Central memory CD8-positive, alpha-beta T cell (primary cell): Measurements from ENCODE around the gene FZD2.

Experiments used
- ATAC-seq: fragments of 150-1000 bp; cut with Tn5 transposase; replicated peaks from 2 replicates; pipeline ENCODE4 v1.10.0; 2022; ENCODE audit warnings: mild to moderate bottlenecking, moderate FRiP score, moderate number of reproducible peaks; ENCODE audit not compliant: poor library complexity, severe bottlenecking; ENCODE audit errors: extremely low read depth
- DNase-seq, 2 donors: peaks; one replicate each; pipeline ENCODE4 v3.0.0; 2021; ENCODE audit warnings: low spot score in 2 of 2
- H3K27ac Mint-ChIP-seq: one replicate; pipeline ENCODE4 v1.8.0; 2022; ENCODE audit warnings: low read depth, mild to moderate bottlenecking, moderate library complexity, mixed read lengths
- H3K27me3 Mint-ChIP-seq: one replicate; pipeline ENCODE4 v1.8.0; 2022; ENCODE audit warnings: mixed read lengths
- H3K36me3 Mint-ChIP-seq: one replicate; pipeline ENCODE4 v1.8.0; 2022; ENCODE audit warnings: mild to moderate bottlenecking, moderate library complexity, mixed read lengths; ENCODE audit not compliant: insufficient read depth
- H3K4me1 Mint-ChIP-seq: one replicate; pipeline ENCODE4 v1.8.0; 2022; ENCODE audit warnings: mixed read lengths
- H3K4me3 Mint-ChIP-seq: one replicate; pipeline ENCODE4 v1.8.0; 2022; ENCODE audit warnings: mild to moderate bottlenecking, moderate library complexity, mixed read lengths
- H3K9me3 Mint-ChIP-seq: one replicate; pipeline ENCODE4 v1.8.0; 2022; ENCODE audit warnings: mixed read lengths

The FZD2 gene

GRCh38 chr17:44595216-44595775 lies 38.0 kb downstream of the FZD2 start:
- Mint-ChIP-seq H3K27me3 (peaks cover 44% of the 10 kb centered on the region), H3K4me3 (no peak overlapping the region), H3K4me1 (no peaks in the 10 kb centered on the region), H3K36me3 (no peaks in the 10 kb centered on the region), H3K27ac (no peak overlapping the region), H3K9me3 (no peaks in the 10 kb centered on the region)
- DNase-seq (no peak), ATAC-seq (no peak)

- Mint-ChIP-seq H3K27me3 (peaks cover 59% of the 10 kb centered on the region), H3K27ac (no peak overlapping the region)
These were observed 41.0 kb downstream of the FZD2 start for GRCh38 chr17:44598329-44598728.

GRCh38 chr17:44598932-44599297 lies 41.6 kb downstream of the FZD2 start:
- H3K4me3 Mint-ChIP-seq: no peak overlapping the region
- peaks cover 2% of the 10 kb centered on the region for H3K36me3 Mint-ChIP-seq
- ATAC-seq: no peak
- H3K9me3 Mint-ChIP-seq: no peaks in the 10 kb centered on the region
- no peak for DNase-seq
- H3K4me1 Mint-ChIP-seq: no peaks in the 10 kb centered on the region
- H3K27me3 Mint-ChIP-seq: peaks cover 53% of the 10 kb centered on the region
- no peak overlapping the region for H3K27ac Mint-ChIP-seq

More at GRCh38 chr17:44598329-44598728, 41.0 kb downstream of the FZD2 start:
- Mint-ChIP-seq H3K36me3 (peaks cover 2% of the 10 kb centered on the region), H3K9me3 (no peaks in the 10 kb centered on the region), H3K4me3 (no peak overlapping the region), H3K4me1 (no peaks in the 10 kb centered on the region)
- DNase-seq (no peak), ATAC-seq (no peak)

- no peak for ATAC-seq
- H3K4me1 Mint-ChIP-seq: no peaks in the 10 kb centered on the region
- no peak for DNase-seq
- no peak overlapping the region for H3K4me3 Mint-ChIP-seq
- no peak overlapping the region for H3K27ac Mint-ChIP-seq
- no peaks in the 10 kb centered on the region for H3K9me3 Mint-ChIP-seq
- peaks cover 2% of the 10 kb centered on the region for H3K36me3 Mint-ChIP-seq
- peaks cover 49% of the 10 kb centered on the region for H3K27me3 Mint-ChIP-seq
These were observed 42.3 kb downstream of the FZD2 start for GRCh38 chr17:44599298-44600175.

GRCh38 chr17:44601539-44601938 lies 44.3 kb downstream of the FZD2 start:
- Mint-ChIP-seq H3K9me3 (no peaks in the 10 kb centered on the region), H3K4me1 (no peaks in the 10 kb centered on the region), H3K36me3 (peaks cover 2% of the 10 kb centered on the region), H3K4me3 (no peak overlapping the region), H3K27me3 (peaks cover 41% of the 10 kb centered on the region), H3K27ac (no peak overlapping the region)
- no peak for DNase-seq
- no peak for ATAC-seq

GRCh38 chr17:44601973-44602372 lies 44.7 kb downstream of the FZD2 start:
- ATAC-seq (no peak), DNase-seq (no peak)
- Mint-ChIP-seq H3K27ac (no peak overlapping the region), H3K9me3 (no peaks in the 10 kb centered on the region), H3K4me1 (no peaks in the 10 kb centered on the region), H3K4me3 (no peak overlapping the region), H3K27me3 (peaks cover 40% of the 10 kb centered on the region), H3K36me3 (peaks cover 2% of the 10 kb centered on the region)

GRCh38 chr17:44602390-44602789 lies 45.1 kb downstream of the FZD2 start:
- ATAC-seq: no peak
- DNase-seq: no peak
- H3K9me3 Mint-ChIP-seq: no peaks in the 10 kb centered on the region
- H3K27me3 Mint-ChIP-seq: peaks cover 39% of the 10 kb centered on the region
- no peaks in the 10 kb centered on the region for H3K4me1 Mint-ChIP-seq
- peaks cover 2% of the 10 kb centered on the region for H3K36me3 Mint-ChIP-seq
- H3K27ac Mint-ChIP-seq: no peak overlapping the region
- no peak overlapping the region for H3K4me3 Mint-ChIP-seq

GRCh38 chr17:44602970-44603369 lies 45.7 kb downstream of the FZD2 start:
- H3K4me3 Mint-ChIP-seq: no peak overlapping the region
- no peak overlapping the region for H3K27ac Mint-ChIP-seq
- no peaks in the 10 kb centered on the region for H3K9me3 Mint-ChIP-seq
- no peaks in the 10 kb centered on the region for H3K4me1 Mint-ChIP-seq
- peaks cover 2% of the 10 kb centered on the region for H3K36me3 Mint-ChIP-seq
- ATAC-seq (no peak), DNase-seq (no peak)
- peaks cover 33% of the 10 kb centered on the region for H3K27me3 Mint-ChIP-seq

GRCh38 chr17:44604116-44604761 lies 47.0 kb downstream of the FZD2 start:
- peaks cover 31% of the 10 kb centered on the region for H3K27me3 Mint-ChIP-seq
- no peaks in the 10 kb centered on the region for H3K9me3 Mint-ChIP-seq
- peaks cover 2% of the 10 kb centered on the region for H3K36me3 Mint-ChIP-seq
- DNase-seq (no peak), ATAC-seq (no peak)
- no peak overlapping the region for H3K4me3 Mint-ChIP-seq
- no peaks in the 10 kb centered on the region for H3K4me1 Mint-ChIP-seq
- H3K27ac Mint-ChIP-seq: no peak overlapping the region

- H3K27ac Mint-ChIP-seq: no peak overlapping the region
- ATAC-seq (no peak), DNase-seq (no peak)
- H3K9me3 Mint-ChIP-seq: no peaks in the 10 kb centered on the region
- peaks cover 32% of the 10 kb centered on the region for H3K27me3 Mint-ChIP-seq
- no peaks in the 10 kb centered on the region for H3K4me1 Mint-ChIP-seq
- H3K36me3 Mint-ChIP-seq: peaks cover 2% of the 10 kb centered on the region
- H3K4me3 Mint-ChIP-seq: no peak overlapping the region
These were observed 47.6 kb downstream of the FZD2 start for GRCh38 chr17:44604768-44605485.

GRCh38 chr17:44606658-44607057 lies 49.4 kb downstream of the FZD2 start:
- DNase-seq (no peak), ATAC-seq (no peak)
- H3K27me3 Mint-ChIP-seq: peaks cover 38% of the 10 kb centered on the region
- H3K4me3 Mint-ChIP-seq: no peak overlapping the region
- H3K4me1 Mint-ChIP-seq: no peaks in the 10 kb centered on the region
- peaks cover 1% of the 10 kb centered on the region for H3K36me3 Mint-ChIP-seq
- H3K27ac Mint-ChIP-seq: no peak overlapping the region
- H3K9me3 Mint-ChIP-seq: no peaks in the 10 kb centered on the region

- H3K4me3 Mint-ChIP-seq: no peak overlapping the region
- DNase-seq: no peak
- no peak overlapping the region for H3K27ac Mint-ChIP-seq
- H3K27me3 Mint-ChIP-seq: peaks cover 40% of the 10 kb centered on the region
- H3K4me1 Mint-ChIP-seq: no peaks in the 10 kb centered on the region
- H3K9me3 Mint-ChIP-seq: no peaks in the 10 kb centered on the region
- no peak for ATAC-seq
- H3K36me3 Mint-ChIP-seq: peaks cover 1% of the 10 kb centered on the region
These were observed 50.8 kb downstream of the FZD2 start for GRCh38 chr17:44607836-44608690.
